ENCODE results near the gene MTCP1. TPM values are rescaled to one million over a fixed set of nuclear protein-coding genes. Genes with fewer than 3 reads are reported as not detected.

MTCP1 gene
- total RNA-seq, 1 experiment from 2014 or later = 17.9 TPM

GRCh38 chrX:155046811-155047528, 24.0 kb downstream of the MTCP1 start:
- intact Hi-C loops (cut with micrococcal nuclease) = no loop called here
- ChIA-PET CTCF (no interaction called here), POLR2A (ENCODE audit: unreplicated experiment) (no interaction called here)
- H3F3A ChIP-seq (ENCODE audit: low read length, unreplicated experiment) = no peaks in the 10 kb centered on the region
- TF ChIP-seq EZH2 (IDR thresholded peaks at IDR 0.05; ENCODE audit: low read length, unreplicated experiment) (no peak), CTCF (conservative IDR thresholded peaks at IDR 0.05; ENCODE audit: low read depth, low read length) (no peak), EZH2phosphoT487 (IDR thresholded peaks at IDR 0.05; ENCODE audit: borderline replicate concordance, low read length) (no peak)
- no peaks in the 10 kb centered on the region for H4K20me1 ChIP-seq (ENCODE audit: low read length)
- H3K36me3 ChIP-seq (ENCODE audit: low read depth, low read length) = no peaks in the 10 kb centered on the region
- H2AFZ ChIP-seq (ENCODE audit: low read length) = no peak overlapping the region
- no peak overlapping the region for H3K27ac ChIP-seq (ENCODE audit: low read length)
- H3K4me2 ChIP-seq (ENCODE audit: low read length) = no peak overlapping the region
- ATAC-seq (no peak), DNase-seq (no peak)
- 0 out of 2 replicates have a peak, but pooled peaks cover 3% of the 10 kb centered on the region for H3K79me2 ChIP-seq (ENCODE audit: low read length)
- no peak overlapping the region for H3K4me3 ChIP-seq (ENCODE audit: low read length)
- H3K9me3 ChIP-seq (ENCODE audit: low read length) = no peaks in the 10 kb centered on the region
- H3K9me2 ChIP-seq (replicated peaks; ENCODE audit: low read length) = no peaks in the 10 kb centered on the region
- no TSS peak for BruUV-seq (replicated peaks)
- no peaks in the 10 kb centered on the region for H3K27me3 ChIP-seq (ENCODE audit: low read length)
- no peaks in the 10 kb centered on the region for H3K4me1 ChIP-seq (ENCODE audit: insufficient read depth, low read length)
- no peak overlapping the region for H3K9ac ChIP-seq (ENCODE audit: low read length)

GRCh38 chrX:155046129-155046810, 24.7 kb downstream of the MTCP1 start:
- Histone ChIP-seq H3K79me2 (ENCODE audit: low read length) (0 out of 2 replicates have a peak, but pooled peaks cover 3% of the 10 kb centered on the region), H3K4me2 (ENCODE audit: low read length) (no peak overlapping the region), H3K4me3 (ENCODE audit: low read length) (no peak overlapping the region), H3K36me3 (ENCODE audit: low read depth, low read length) (no peaks in the 10 kb centered on the region), H2AFZ (ENCODE audit: low read length) (no peak overlapping the region), H3K9ac (ENCODE audit: low read length) (no peak overlapping the region), H4K20me1 (ENCODE audit: low read length) (no peaks in the 10 kb centered on the region), H3F3A (ENCODE audit: low read length, unreplicated experiment) (no peaks in the 10 kb centered on the region), H3K4me1 (ENCODE audit: insufficient read depth, low read length) (no peaks in the 10 kb centered on the region), H3K9me2 (replicated peaks; ENCODE audit: low read length) (no peaks in the 10 kb centered on the region), H3K27me3 (ENCODE audit: low read length) (no peaks in the 10 kb centered on the region), H3K27ac (ENCODE audit: low read length) (no peak overlapping the region), H3K9me3 (ENCODE audit: low read length) (no peaks in the 10 kb centered on the region)
- ATAC-seq = no peak
- DNase-seq = no peak
- ChIA-PET POLR2A (ENCODE audit: unreplicated experiment) (no interaction called here), CTCF (no interaction called here)
- no TSS peak for BruUV-seq (replicated peaks)
- intact Hi-C loops (cut with micrococcal nuclease) = no loop called here
- TF ChIP-seq EZH2 (IDR thresholded peaks at IDR 0.05; ENCODE audit: low read length, unreplicated experiment) (no peak), EZH2phosphoT487 (IDR thresholded peaks at IDR 0.05; ENCODE audit: borderline replicate concordance, low read length) (no peak), CTCF (conservative IDR thresholded peaks at IDR 0.05; ENCODE audit: low read depth, low read length) (no peak)

- no TSS peak for BruUV-seq (replicated peaks)
- intact Hi-C loops (cut with micrococcal nuclease) = no loop called here
- H4K20me1 ChIP-seq (ENCODE audit: low read length) = no peaks in the 10 kb centered on the region
Measured at GRCh38 chrX:155035688-155036087, 35.2 kb downstream of the MTCP1 start.

More at GRCh38 chrX:155035688-155036087, 35.2 kb downstream of the MTCP1 start:
- no peak overlapping the region for H3K4me3 ChIP-seq (ENCODE audit: low read length)
- no peaks in the 10 kb centered on the region for H3K9me2 ChIP-seq (replicated peaks; ENCODE audit: low read length)
- no peak overlapping the region for H3K9ac ChIP-seq (ENCODE audit: low read length)
- peaks cover 64% of the 10 kb centered on the region for H3K79me2 ChIP-seq (ENCODE audit: low read length)
- peaks cover 11% of the 10 kb centered on the region for H3K36me3 ChIP-seq (ENCODE audit: low read depth, low read length)
- no peaks in the 10 kb centered on the region for H3F3A ChIP-seq (ENCODE audit: low read length, unreplicated experiment)
- CTCF ChIA-PET = no interaction called here
- no peak overlapping the region for H3K27ac ChIP-seq (ENCODE audit: low read length)
- POLR2A ChIA-PET (ENCODE audit: unreplicated experiment) = no interaction called here
- no peaks in the 10 kb centered on the region for H3K27me3 ChIP-seq (ENCODE audit: low read length)
- ATAC-seq (no peak), DNase-seq (no peak)
- no peaks in the 10 kb centered on the region for H3K9me3 ChIP-seq (ENCODE audit: low read length)
- H3K4me2 ChIP-seq (ENCODE audit: low read length) = no peak overlapping the region
- TF ChIP-seq EZH2 (IDR thresholded peaks at IDR 0.05; ENCODE audit: low read length, unreplicated experiment) = no peak
- TF ChIP-seq CTCF (conservative IDR thresholded peaks at IDR 0.05; ENCODE audit: low read depth, low read length) = no peak
- no peak for TF ChIP-seq EZH2phosphoT487 (IDR thresholded peaks at IDR 0.05; ENCODE audit: borderline replicate concordance, low read length)
- no peak overlapping the region for H2AFZ ChIP-seq (ENCODE audit: low read length)
- no peaks in the 10 kb centered on the region for H3K4me1 ChIP-seq (ENCODE audit: insufficient read depth, low read length)

Data from PC-3 (cell line).